KOPT-K1 (cell line): Measurements from ENCODE around the gene AKAP11.

Experiments
- H3K27ac ChIP-seq: fragments of 200-600 bp; sonication (generic); 2 replicates; pipeline ENCODE4 v1.5.1; 2016; ENCODE audit warnings: antibody characterized with exemption, mild to moderate bottlenecking, low read depth, low read length; ENCODE audit not compliant: poor library complexity, severe bottlenecking
- H3K36me3 ChIP-seq: fragments of 200-600 bp; sonication (generic); 2 replicates; pipeline ENCODE4 v1.5.1; 2017; ENCODE audit warnings: antibody characterized with exemption, mild to moderate bottlenecking, low read length, moderate library complexity; ENCODE audit not compliant: insufficient read depth
- H3K9me3 ChIP-seq: fragments of 200-600 bp; sonication (generic); 2 replicates; pipeline ENCODE4 v1.5.1; 2017; ENCODE audit warnings: antibody characterized with exemption, low read length, mild to moderate bottlenecking; ENCODE audit not compliant: insufficient read depth, poor library complexity, severe bottlenecking

The AKAP11 gene

DNA sequence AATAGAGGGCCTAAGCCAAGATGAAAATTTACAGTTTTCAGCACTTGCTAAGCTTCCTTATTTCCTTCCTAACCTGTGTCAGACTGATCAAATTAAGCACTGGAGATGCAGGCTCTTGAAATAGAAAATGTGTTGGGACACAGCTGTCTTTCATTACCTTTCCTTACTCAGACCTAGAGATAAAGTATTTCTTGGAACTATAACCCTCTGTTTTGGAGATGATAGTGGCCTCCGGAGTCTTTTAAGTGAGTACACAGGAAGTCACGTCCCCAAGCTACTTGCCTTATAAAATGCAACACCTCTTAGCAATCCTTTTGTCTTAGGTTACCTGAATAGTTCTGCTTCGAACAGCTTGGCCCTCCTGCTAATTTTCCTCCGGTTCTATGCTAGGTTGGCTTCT, 12.4 kb upstream of the AKAP11 start:
- H3K9me3 ChIP-seq, result peaks cover 10% of the 10 kb centered on the region
- no peaks in the 10 kb centered on the region for H3K36me3 ChIP-seq
- H3K27ac ChIP-seq, result no peak overlapping the region

- Histone ChIP-seq H3K27ac (no peak overlapping the region), H3K9me3 (peaks cover 10% of the 10 kb centered on the region), H3K36me3 (no peaks in the 10 kb centered on the region)
Measured at GRCh38 chr13:42260903-42261654, 10.9 kb upstream of the AKAP11 start.

GRCh38 chr13:42266473-42266872, 5.5 kb upstream of the AKAP11 start:
- Histone ChIP-seq H3K36me3 (no peaks in the 10 kb centered on the region), H3K27ac (no peak overlapping the region), H3K9me3 (peaks cover 11% of the 10 kb centered on the region)

DNA sequence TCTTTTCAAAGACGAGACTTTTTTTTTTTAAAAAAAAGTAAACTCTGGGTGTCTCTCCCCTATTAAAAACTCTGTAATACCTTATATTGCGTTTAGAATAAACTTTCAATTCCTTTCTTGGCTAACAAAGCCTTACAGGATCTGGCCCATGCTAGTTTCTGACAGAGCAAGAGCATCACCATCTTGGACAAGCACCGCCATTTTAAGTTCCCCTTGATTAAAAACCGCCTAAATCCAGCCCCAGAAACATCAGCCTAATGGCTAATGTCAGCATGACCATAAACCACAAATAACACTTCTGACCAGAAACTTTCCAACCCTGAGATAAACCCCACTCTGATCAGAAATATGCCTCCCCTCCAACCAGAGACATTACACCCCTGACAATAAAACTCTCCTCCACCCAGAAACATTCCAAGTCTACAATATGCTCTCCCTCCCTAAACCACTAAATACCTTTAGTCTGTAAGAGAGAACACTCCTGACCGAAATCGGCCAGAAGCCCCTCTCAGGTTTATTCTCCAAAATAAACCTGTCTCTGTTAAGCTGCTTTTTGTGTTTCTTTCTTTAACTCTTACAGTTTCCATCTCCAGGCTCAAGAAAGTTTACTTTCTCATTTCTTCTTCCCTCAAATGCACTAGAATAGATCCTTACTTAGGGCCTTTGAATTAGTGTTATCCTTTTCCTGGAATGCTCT, 1.6 kb upstream of the AKAP11 start:
- Histone ChIP-seq H3K9me3 (peaks cover 8% of the 10 kb centered on the region), H3K36me3 (no peaks in the 10 kb centered on the region), H3K27ac (no peak overlapping the region)

- Histone ChIP-seq H3K9me3 (peaks cover 8% of the 10 kb centered on the region), H3K36me3 (no peaks in the 10 kb centered on the region), H3K27ac (no peak overlapping the region)
Measured at GRCh38 chr13:42270857-42271215, 1.1 kb upstream of the AKAP11 start.

DNA sequence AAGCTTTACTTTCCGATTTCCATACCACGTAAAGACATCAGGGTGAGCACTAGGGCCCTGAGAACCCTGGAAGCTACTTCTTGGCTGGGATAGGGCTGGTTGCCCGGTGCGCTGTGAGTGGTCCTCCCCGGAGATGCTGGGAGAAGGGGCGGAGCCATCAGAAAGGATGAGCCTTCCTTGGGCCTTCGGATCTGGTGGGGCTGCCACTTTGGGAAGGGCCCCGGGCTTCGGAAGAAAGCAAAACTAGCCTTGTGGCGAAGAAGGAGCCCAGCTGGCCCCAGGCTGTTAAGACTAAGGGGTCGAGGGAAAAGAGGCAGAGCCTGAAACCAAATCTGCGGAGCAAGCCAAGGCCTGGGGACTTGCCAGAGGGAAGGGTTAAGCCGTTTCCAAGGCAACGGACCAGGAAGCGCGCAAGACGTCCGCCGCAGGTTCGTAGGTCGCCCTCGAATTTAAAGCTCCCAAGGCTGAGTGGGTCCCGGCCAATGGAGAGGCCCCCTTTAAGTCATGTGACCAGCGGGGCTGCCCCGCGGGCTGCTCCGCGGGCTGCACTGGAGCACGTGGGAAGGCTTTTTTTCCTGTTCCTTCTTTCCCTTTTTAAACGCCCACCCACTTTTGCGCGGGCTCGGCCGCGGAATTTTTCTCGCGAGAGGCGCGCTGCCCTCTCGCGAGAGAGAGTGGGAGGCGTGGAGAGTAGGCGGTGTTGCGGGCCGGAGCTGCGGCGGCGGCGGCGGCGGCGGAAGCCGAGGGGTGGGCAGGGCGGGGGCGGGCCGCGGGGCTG, 426 bp upstream of the AKAP11 start:
- Histone ChIP-seq H3K9me3 (peaks cover 8% of the 10 kb centered on the region), H3K27ac (peak overlapping the region; percentile 84), H3K36me3 (no peaks in the 10 kb centered on the region)

DNA sequence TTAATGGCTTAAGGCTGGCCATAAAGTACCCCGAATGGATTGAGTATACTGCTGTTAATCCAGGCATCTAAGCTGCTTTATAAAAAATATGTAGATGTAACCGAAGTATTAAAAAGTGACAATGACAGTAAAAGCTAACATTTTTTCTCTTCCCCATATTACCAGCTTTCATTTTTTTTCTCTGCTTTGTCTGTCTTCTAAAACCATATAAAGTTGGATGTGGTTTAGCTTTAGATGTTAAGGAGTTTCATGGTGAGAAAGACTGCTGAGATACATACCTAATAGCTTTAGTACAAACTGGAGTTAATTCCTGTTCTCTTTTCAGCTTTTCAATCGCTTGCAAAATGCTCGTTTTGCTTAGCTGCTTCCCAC, 838 bp downstream of the AKAP11 start:
- Histone ChIP-seq H3K9me3 (peaks cover 8% of the 10 kb centered on the region), H3K36me3 (no peaks in the 10 kb centered on the region; the same call in 1 of the 2 replicates), H3K27ac (peak overlapping the region; percentile 84)

GRCh38 chr13:42274386-42275097, 2.6 kb downstream of the AKAP11 start:
- H3K36me3 ChIP-seq, result no peaks in the 10 kb centered on the region; the same call in 1 of the 2 replicates
- H3K9me3 ChIP-seq, result peaks cover 8% of the 10 kb centered on the region
- no peak overlapping the region for H3K27ac ChIP-seq

DNA sequence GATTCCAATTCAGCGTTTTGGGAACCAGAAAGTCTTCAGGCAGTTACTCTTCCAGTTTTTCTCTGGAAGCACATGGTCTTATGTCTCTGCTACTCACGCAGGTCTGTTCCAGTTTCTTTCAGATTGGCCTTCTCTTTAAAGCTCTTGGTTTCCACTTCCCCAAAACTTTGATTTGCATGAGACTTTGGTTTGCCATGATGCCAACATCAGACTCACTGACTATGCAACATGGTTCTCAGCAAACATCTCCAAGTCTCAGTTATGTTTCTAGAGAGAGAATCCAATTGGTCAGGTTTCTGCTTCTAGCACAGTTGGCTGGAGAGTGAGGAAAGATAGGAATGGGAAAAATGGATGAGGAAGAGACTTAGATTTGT, 3.1 kb downstream of the AKAP11 start:
- Histone ChIP-seq H3K9me3 (peaks cover 8% of the 10 kb centered on the region), H3K36me3 (no peaks in the 10 kb centered on the region; the same call in 1 of the 2 replicates), H3K27ac (no peak overlapping the region)

GRCh38 chr13:42275506-42275905, 3.6 kb downstream of the AKAP11 start:
- no peak overlapping the region for H3K27ac ChIP-seq
- peaks cover 8% of the 10 kb centered on the region for H3K9me3 ChIP-seq
- no peaks in the 10 kb centered on the region; the same call in 1 of the 2 replicates for H3K36me3 ChIP-seq

- Histone ChIP-seq H3K9me3 (no peaks in the 10 kb centered on the region), H3K27ac (no peak overlapping the region), H3K36me3 (no peaks in the 10 kb centered on the region; the same call in 1 of the 2 replicates)
Measured at GRCh38 chr13:42276683-42277082, 4.7 kb downstream of the AKAP11 start.

DNA sequence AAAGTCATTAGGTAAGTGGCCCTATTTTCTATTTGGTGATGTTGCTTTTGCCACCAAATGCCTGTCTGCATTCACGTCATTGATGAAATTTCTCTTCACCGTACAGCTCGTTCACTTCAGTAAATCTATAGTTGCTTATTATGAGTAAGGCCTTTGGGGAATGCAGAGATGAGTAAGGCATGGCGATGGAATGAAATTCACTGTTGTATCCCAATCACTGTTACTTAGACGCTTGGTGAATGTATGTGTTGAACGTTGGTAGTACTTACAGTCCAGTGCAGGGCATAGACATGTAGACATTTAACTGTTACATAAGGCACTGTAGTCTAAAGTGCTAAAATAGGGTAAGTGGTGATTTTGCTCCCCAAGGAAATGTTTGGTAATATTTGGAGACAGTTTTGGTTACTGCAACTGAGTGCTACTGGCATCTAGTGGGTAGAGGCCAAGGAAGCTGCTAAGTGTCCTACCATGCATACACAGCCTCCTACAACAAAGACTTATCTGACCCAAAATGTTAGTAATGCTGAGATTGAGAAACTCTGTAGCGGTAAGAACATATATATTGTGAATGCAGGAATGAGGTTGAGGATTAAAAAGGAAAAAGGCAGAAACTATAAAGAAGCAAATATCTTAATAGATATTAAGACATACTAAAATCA, 5.8 kb downstream of the AKAP11 start:
- Histone ChIP-seq H3K9me3 (no peaks in the 10 kb centered on the region), H3K27ac (no peak overlapping the region), H3K36me3 (no peaks in the 10 kb centered on the region; the same call in 1 of the 2 replicates)

- Histone ChIP-seq H3K27ac (no peak overlapping the region), H3K9me3 (no peaks in the 10 kb centered on the region), H3K36me3 (no peaks in the 10 kb centered on the region; the same call in 1 of the 2 replicates)
Measured at GRCh38 chr13:42279080-42279479, 7.1 kb downstream of the AKAP11 start.

- no peaks in the 10 kb centered on the region for H3K9me3 ChIP-seq
- H3K27ac ChIP-seq, result no peak overlapping the region
Measured at GRCh38 chr13:42279986-42280385, 8.0 kb downstream of the AKAP11 start.

More at GRCh38 chr13:42279986-42280385, 8.0 kb downstream of the AKAP11 start:
- no peaks in the 10 kb centered on the region; the same call in 1 of the 2 replicates for H3K36me3 ChIP-seq
